Nephron (organoid): ENCODE data around the gene SPINK4.

Experiments used
- H3K27ac Mint-ChIP-seq, 3 experiments: 2 replicates each; pipeline ENCODE4 v1.8.0; 2020; ENCODE audit warnings: mixed read lengths in 3 of 3, mild to moderate bottlenecking in 2 of 3, moderate library complexity in 1 of 3
- H3K27me3 Mint-ChIP-seq: 2 replicates; pipeline ENCODE4 v1.8.0; 2021; ENCODE audit warnings: low read depth, mild to moderate bottlenecking, moderate library complexity, mixed read lengths
- H3K36me3 Mint-ChIP-seq: 2 replicates; pipeline ENCODE4 v1.8.0; 2020; ENCODE audit warnings: low read depth, mixed read lengths
- H3K4me1 Mint-ChIP-seq: 2 replicates; pipeline ENCODE4 v1.8.0; 2020; ENCODE audit warnings: mixed read lengths
- H3K4me3 Mint-ChIP-seq, 3 experiments: 2 replicates each; pipeline ENCODE4 v1.8.0; 2020; ENCODE audit warnings: mild to moderate bottlenecking in 3 of 3, mixed read lengths in 3 of 3, moderate library complexity in 2 of 3
- H3K9me3 Mint-ChIP-seq: 2 replicates; pipeline ENCODE4 v1.8.0; 2020; ENCODE audit warnings: mixed read lengths
- CTCF ChIP-seq, 3 experiments: fragments of 200-600 bp; sonication (generic); IDR thresholded peaks; one replicate each; pipeline ENCODE4 v1.5.0; 2021; ENCODE audit warnings: antibody characterized with exemption in 3 of 3; ENCODE audit not compliant: unreplicated experiment in 3 of 3

Gene SPINK4

GRCh38 chr9:33287087-33287490, 47.1 kb downstream of the SPINK4 start:
- H3K27me3 Mint-ChIP-seq, result no peaks in the 10 kb centered on the region
- peaks cover 14% of the 10 kb centered on the region for H3K4me1 Mint-ChIP-seq
- H3K4me3 Mint-ChIP-seq, result peak overlapping the region; percentile 26 to 79 (median 63)
- peak; percentile 50 to 59 (median 58) for TF ChIP-seq CTCF (IDR thresholded peaks at IDR 0.05; ENCODE audit: unreplicated experiment in 3 of 3)
- peaks cover 14% of the 10 kb centered on the region for H3K36me3 Mint-ChIP-seq
- no peaks in the 10 kb centered on the region for H3K9me3 Mint-ChIP-seq
- peak overlapping the region; percentile 76 to 90 (median 80) for H3K27ac Mint-ChIP-seq

GRCh38 chr9:33288235-33288634, 48.3 kb downstream of the SPINK4 start:
- no peak for TF ChIP-seq CTCF (IDR thresholded peaks at IDR 0.05; ENCODE audit: unreplicated experiment in 3 of 3)
- Mint-ChIP-seq H3K36me3 (peaks cover 9% of the 10 kb centered on the region), H3K27me3 (no peaks in the 10 kb centered on the region), H3K4me3 (peak overlapping the region; percentile 51 to 79 (median 60)), H3K9me3 (no peaks in the 10 kb centered on the region), H3K27ac (peak overlapping the region in 2 of 3 experiments; percentile 76 to 80), H3K4me1 (peaks cover 24% of the 10 kb centered on the region)

GRCh38 chr9:33288828-33289483, 49.0 kb downstream of the SPINK4 start:
- H3K9me3 Mint-ChIP-seq, result no peaks in the 10 kb centered on the region
- no peaks in the 10 kb centered on the region for H3K27me3 Mint-ChIP-seq
- TF ChIP-seq CTCF (IDR thresholded peaks at IDR 0.05; ENCODE audit: unreplicated experiment in 3 of 3), result no peak
- H3K36me3 Mint-ChIP-seq, result peaks cover 11% of the 10 kb centered on the region
- no peak overlapping the region for H3K27ac Mint-ChIP-seq
- peaks cover 24% of the 10 kb centered on the region for H3K4me1 Mint-ChIP-seq
- no peak overlapping the region for H3K4me3 Mint-ChIP-seq

GRCh38 chr9:33289496-33289895, 49.5 kb downstream of the SPINK4 start:
- peaks cover 13% of the 10 kb centered on the region for H3K36me3 Mint-ChIP-seq
- H3K27ac Mint-ChIP-seq, result peak overlapping the region; percentile 97 to 100 (median 98)
- H3K9me3 Mint-ChIP-seq, result no peaks in the 10 kb centered on the region
- H3K27me3 Mint-ChIP-seq, result no peaks in the 10 kb centered on the region
- TF ChIP-seq CTCF (IDR thresholded peaks at IDR 0.05; ENCODE audit: unreplicated experiment in 3 of 3), result no peak
- H3K4me3 Mint-ChIP-seq, result peak overlapping the region; percentile 96 to 99 (median 98)
- peaks cover 26% of the 10 kb centered on the region for H3K4me1 Mint-ChIP-seq

- Mint-ChIP-seq H3K9me3 (no peaks in the 10 kb centered on the region), H3K4me1 (peaks cover 30% of the 10 kb centered on the region), H3K36me3 (peaks cover 17% of the 10 kb centered on the region)
Observed at GRCh38 chr9:33289936-33290246, 49.9 kb downstream of the SPINK4 start.

More at GRCh38 chr9:33289936-33290246, 49.9 kb downstream of the SPINK4 start:
- Mint-ChIP-seq H3K27ac (peak overlapping the region; percentile 97 to 100 (median 98)), H3K27me3 (no peaks in the 10 kb centered on the region), H3K4me3 (peak overlapping the region; percentile 96 to 99 (median 98))
- no peak for TF ChIP-seq CTCF (IDR thresholded peaks at IDR 0.05; ENCODE audit: unreplicated experiment in 3 of 3)
